HG03432 (cell line): ENCODE measurements around the gene ABCB8.
"Not testable (repeated sequence)": the region's sequence is repeated elsewhere in the genome, so short reads cannot be mapped to it uniquely, and the experiment has no call there.

Experiments used
- ATAC-seq: cut with Tn5 transposase; IDR thresholded peaks from one replicate; pipeline ENCODE4 v1.9.1; 2021; ENCODE audit warnings: mild to moderate bottlenecking, moderate library complexity; ENCODE audit not compliant: unreplicated experiment

Gene ABCB8

DNA sequence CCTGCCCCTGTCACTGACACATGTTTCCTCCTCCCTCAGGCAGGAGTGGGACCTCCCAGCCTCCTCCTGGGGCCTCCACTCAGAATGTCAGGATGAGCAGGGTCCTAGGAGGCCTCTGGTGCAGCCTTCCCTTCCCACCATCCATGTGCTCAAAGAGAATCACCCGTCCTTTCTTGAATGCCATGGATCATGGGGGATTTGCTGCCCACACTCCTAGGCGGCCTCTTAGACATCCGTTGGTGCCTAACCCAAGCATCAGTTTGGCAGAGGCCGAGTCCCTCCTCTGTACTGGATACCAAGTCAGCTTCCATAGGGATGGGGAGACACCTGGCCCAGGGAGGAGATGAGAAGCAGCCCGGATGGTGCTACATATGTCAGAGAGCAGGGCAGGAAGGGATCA is 30.4 kb upstream of the ABCB8 start:
- ATAC-seq: no peak

DNA sequence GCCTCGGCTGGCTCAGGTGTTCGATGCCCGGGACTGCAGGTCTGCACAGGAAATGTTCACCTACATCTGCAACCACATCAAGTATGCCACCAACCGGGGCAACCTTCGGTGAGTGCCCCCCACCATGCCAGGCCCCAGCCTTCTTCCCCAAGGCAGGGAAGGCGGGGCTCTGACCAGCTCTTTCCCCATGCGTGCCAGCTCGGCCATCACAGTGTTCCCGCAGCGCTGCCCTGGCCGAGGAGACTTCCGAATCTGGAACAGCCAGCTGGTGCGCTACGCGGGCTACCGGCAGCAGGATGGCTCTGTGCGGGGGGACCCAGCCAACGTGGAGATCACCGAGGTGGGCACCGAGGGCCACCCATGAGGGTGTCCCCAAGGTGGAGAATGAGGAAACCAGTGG is 29.9 kb upstream of the ABCB8 start:
- ATAC-seq: no peak

DNA sequence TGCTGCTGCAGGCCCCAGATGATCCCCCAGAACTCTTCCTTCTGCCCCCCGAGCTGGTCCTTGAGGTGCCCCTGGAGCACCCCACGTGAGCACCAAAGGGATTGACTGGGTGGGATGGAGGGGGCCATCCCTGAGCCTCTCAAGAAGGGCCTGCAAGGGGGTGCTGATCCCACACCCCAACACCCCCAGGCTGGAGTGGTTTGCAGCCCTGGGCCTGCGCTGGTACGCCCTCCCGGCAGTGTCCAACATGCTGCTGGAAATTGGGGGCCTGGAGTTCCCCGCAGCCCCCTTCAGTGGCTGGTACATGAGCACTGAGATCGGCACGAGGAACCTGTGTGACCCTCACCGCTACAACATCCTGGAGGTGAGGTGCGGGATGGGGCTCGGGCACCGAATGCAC is 29.2 kb upstream of the ABCB8 start:
- no peak for ATAC-seq

DNA sequence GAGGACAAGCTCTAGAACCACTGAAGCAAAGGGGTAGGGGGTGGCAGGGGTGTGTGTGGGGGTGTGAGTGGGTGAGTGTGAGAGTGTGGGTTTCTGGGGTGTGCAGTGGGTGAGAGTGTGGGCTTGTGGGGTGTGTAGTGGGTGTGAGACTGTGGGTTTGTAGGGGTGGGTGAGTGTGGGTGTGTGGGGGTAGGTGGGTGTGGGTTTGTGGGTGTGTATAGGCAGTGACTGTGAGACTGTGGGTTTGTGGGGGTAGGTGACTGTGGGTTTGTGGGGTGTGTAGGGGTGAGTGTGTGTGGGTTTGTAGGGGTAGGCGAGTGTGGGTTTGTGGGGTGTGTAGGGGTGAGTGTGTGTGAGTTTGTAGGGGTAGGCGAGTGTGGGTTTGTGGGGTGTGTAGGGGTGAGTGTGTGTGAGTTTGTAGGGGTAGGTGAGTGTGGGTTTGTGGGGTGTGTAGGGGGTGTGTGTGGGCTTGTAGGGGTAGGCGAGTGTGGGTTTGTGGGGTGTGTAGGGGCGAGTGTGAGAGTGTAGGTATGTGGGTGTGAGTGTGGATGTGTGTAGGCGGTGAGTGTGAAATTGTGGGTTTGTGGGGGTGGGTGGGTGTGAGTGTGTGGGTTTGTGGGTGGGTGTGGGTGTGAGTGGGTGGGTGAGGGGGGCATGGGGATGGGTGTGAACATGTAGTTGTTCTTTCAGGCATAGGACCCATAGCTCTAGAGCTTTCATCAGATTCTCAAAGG is 28.6 kb upstream of the ABCB8 start:
- ATAC-seq: no peak

DNA sequence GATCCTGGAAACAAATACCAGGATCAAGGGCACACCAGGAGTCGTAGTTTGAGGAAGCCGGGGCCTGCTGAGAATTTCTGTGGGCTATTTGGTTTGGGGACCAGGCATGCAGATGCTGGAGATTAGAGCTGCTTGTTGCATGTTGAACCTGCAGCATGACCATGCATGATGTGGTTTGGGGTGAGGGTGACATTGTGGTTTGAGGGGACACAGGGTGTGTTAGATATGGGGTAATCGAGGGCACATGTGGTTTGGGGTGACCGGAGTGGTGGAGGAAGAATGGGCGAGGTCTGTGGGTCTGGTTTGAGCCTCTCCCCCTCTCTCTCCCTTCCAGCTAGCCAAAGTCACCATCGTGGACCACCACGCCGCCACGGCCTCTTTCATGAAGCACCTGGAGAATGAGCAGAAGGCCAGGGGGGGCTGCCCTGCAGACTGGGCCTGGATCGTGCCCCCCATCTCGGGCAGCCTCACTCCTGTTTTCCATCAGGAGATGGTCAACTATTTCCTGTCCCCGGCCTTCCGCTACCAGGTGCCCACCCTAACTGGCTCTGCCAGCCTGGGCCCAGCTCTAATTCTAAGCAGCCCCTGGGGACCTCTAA is 27.3 kb upstream of the ABCB8 start:
- no peak for ATAC-seq

DNA sequence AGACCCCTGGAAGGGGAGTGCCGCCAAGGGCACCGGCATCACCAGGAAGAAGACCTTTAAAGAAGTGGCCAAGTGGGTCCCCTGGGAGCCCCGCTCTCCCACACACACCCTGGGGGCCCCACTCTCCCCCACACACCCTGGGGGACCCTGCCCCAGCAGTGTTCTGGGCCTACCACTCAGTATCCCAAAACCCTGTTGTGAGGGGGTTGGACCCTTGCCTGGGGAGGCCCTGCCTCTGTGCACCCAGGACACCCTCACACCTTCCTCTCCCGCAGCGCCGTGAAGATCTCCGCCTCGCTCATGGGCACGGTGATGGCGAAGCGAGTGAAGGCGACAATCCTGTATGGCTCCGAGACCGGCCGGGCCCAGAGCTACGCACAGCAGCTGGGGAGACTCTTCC is 26.7 kb upstream of the ABCB8 start:
- no peak for ATAC-seq

DNA sequence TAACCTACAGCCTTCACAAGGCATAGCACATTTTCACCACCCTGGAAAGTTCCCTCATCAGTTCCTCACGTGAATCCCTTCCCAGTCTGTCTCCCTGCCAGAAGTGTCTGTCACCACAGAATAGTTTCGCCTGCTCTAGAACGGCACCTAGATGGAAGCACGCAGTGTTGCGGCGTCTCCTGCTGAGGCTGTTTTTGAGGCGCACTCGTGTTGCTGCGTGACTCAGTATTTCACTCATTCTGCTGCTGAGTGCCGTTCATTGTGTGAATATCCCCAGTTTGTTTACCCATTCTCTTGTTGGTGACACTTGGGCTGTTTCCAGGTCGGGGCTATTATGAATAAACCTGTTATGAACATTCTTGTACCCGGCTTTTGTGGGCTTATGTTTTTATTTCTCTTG is 24.7 kb upstream of the ABCB8 start:
- ATAC-seq: no peak

DNA sequence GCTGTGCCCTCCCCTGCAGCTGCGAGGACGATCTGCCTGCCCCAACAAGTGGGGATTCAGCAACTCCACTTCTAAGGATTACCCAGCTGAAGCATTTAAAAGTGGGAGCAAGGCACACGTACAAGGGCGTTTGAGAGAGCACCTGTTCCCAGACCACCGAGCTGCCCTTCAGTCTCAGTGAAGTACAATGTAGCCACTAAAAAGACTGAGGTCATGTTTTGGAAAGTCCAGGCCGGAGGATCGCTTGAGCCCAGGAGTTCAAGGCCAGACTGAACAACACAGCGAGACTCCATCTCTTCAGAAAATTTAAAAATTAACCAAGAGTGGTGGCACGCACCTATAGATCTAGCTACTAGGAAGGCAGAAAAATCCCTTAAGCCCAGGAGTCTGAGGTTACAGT is 22.7 kb upstream of the ABCB8 start:
- ATAC-seq: no peak

DNA sequence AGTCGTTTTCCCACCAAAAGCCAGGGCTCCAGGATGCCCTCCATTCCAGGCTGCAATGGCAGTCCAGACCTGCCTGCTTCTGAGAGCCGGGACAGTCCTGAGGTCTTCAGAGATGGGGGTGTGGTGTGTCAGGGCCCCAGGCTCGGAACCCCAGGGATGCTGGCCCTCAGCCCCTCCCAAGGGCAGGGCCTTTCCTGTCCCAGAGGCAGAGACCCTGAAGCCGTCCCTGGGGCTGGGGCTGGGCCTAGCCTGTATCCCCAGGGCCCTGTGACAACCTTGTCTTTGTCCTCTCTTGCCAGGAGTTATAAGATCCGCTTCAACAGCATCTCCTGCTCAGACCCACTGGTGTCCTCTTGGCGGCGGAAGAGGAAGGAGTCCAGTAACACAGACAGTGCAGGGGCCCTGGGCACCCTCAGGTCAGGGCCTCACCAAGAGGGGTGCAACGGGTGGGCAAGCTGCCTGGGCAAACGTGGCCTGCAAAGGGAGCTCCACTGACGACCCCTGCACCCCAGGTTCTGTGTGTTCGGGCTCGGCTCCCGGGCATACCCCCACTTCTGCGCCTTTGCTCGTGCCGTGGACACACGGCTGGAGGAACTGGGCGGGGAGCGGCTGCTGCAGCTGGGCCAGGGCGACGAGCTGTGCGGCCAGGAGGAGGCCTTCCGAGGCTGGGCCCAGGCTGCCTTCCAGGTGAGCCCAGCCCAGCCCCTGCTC is 21.5 kb upstream of the ABCB8 start:
- no peak for ATAC-seq

DNA sequence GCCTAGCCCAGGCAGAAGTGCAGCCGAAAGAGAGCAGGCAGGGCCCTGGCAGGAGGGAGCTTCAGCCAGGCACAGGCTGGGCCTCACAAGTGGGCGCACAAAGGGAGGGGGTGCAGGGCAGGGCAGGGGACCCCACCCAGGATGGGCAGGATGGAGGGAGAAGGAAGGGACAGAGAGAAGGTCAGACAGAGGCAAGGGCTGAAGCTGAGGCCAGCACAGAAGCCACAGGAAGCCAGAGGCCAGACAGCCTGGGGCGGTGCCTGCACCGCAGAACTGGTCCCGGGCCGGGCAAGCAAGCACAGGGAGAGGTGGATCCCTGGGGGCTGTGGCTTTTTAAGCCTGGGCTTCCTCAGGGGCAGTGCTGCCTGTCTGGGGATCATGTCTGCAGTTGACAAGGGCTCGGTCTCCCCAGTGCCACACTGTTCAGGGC is 20.8 kb upstream of the ABCB8 start:
- no peak for ATAC-seq

DNA sequence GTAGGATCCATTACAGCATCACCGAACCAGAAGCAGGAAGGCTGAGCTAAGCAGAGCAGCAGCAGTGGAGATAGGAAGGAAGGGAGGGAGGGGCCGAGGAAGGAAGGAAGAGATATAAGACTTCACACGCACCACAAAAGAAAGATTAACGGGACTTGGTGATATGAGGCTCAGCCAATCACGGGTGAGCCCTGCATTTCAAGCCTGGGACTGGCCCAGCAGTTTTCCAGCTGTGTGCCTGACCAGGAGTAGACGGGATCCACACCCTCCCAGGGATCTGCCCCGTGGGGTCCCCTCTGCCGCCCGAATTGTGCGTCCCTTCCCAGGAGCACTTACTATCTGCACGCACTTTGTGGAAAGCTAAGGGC is 20.1 kb upstream of the ABCB8 start:
- no peak for ATAC-seq

DNA sequence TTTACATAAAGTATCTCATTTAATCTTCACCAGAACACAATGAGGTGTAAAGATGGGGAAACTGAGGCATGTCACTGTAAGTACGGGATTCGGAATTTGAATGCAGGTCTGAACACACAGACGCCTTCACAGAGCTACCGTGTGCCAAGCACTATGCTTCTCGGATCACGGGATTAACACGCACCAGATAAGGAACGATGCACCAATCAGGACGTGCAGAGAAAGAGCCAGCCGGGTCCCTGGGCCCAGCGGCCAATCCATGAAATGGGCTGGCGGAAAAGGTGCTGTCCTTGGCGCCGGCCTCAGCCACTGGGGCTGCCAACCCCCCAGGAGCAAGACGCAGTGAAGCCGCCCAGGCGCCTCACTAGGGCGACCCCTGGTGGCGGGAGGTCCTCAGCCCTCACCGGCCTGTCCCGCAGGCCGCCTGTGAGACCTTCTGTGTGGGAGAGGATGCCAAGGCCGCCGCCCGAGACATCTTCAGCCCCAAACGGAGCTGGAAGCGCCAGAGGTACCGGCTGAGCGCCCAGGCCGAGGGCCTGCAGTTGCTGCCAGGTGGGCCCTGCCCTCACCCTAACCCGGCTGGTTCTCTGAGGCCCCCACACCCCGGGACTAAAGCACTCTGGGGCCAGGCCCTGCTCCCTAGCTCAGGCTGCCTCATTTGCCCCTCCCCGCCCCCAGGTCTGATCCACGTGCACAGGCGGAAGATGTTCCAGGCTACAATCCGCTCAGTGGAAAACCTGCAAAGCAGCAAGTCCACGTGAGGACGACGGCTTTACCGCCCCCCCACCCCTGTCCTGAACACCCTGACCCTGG is 19.5 kb upstream of the ABCB8 start:
- peak; percentile 65 for ATAC-seq

DNA sequence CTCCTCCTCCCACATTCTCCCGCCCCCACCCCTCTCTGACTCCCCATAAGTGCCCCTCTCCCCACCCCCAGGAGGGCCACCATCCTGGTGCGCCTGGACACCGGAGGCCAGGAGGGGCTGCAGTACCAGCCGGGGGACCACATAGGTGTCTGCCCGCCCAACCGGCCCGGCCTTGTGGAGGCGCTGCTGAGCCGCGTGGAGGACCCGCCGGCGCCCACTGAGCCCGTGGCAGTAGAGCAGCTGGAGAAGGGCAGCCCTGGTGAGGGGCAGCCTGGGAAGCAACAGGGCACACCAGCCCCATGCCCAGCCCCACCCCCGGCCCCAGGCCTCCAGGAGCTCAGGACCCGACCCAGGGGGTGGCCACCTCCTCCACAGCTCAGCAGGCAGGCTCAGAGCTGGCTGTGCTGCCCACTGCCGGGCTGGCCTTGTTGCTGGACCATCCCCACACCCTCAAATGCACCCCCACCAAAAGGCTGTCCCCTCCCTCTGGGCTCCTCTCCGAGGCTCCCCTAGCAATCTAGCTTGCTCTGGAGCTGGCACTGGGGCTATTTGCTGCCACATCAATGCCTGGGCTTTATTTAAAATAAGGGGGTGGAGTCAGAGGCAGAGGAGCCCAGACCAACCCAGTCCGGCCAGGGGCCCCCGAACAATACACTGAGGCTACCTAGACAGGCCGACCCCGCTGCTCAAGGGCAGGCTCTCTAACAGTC is 18.8 kb upstream of the ABCB8 start:
- no peak for ATAC-seq

DNA sequence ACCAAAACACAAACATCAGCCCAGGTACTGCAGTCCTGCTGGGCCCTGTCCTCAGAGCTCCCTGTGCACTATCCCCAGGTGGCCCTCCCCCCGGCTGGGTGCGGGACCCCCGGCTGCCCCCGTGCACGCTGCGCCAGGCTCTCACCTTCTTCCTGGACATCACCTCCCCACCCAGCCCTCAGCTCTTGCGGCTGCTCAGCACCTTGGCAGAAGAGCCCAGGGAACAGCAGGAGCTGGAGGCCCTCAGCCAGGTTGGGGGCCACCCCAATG is 18.3 kb upstream of the ABCB8 start:
- ATAC-seq: no peak

DNA sequence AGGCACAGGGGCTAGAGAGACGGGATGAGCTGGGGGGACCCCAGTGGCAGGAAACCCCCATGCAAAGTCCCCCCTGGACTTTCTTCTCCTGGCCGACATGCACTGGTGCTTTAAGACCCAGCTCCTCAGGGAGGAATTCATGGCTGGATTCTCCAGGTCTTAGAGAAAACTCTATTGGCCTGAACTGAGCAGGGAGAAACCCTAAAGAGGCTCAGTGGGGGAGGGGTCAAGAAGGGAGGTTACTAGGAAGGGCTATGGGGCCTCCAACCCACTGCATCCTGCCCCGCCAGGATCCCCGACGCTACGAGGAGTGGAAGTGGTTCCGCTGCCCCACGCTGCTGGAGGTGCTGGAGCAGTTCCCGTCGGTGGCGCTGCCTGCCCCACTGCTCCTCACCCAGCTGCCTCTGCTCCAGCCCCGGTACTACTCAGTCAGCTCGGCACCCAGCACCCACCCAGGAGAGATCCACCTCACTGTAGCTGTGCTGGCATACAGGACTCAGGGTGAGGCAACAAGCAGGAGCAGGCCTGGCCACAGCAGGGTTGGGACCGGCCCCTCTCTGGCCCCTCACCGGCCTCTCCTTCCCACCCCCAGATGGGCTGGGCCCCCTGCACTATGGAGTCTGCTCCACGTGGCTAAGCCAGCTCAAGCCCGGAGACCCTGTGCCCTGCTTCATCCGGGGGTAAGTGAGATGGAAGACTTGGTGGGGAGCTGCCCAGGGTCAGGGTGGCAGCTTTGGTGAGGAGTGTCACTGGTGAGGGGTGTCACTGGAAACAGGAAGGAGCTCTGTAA is 17.7 kb upstream of the ABCB8 start:
- no peak for ATAC-seq

DNA sequence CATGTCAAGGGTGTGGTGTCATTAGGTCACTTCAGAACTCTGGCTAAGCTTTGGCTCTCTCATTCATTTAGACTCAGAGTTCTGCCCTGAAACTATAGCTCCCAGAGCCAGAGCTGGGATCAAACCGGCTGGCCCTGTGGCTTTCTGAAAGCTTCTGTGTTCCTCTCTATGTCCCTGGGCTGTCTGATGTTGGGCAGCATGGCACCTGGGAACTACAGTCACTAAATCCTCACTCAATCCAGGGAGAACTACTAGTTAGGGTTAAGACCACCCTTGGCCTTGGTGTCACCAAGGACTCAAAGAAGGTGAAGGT is 17.2 kb upstream of the ABCB8 start:
- no peak for ATAC-seq

DNA sequence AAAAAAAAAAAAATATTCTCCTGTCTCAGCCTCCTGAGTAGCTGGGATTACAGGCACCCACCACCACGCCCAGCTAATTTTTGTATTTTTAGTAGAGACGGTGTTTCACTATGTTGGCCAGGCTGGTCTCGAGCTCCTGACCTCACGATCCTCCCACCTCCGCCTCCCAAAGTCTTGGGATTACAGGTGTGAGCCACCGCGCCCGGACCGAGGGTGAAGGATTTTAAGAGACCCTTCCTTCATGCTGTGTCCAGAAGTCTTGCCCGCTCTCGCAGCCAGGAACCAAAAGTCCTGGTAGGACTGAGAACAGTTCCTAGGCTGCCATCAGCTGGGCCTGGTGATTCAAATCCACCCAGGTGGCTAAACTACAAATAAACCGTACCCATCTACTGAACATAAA is 16.6 kb upstream of the ABCB8 start:
- not testable (repeated sequence) for ATAC-seq

DNA sequence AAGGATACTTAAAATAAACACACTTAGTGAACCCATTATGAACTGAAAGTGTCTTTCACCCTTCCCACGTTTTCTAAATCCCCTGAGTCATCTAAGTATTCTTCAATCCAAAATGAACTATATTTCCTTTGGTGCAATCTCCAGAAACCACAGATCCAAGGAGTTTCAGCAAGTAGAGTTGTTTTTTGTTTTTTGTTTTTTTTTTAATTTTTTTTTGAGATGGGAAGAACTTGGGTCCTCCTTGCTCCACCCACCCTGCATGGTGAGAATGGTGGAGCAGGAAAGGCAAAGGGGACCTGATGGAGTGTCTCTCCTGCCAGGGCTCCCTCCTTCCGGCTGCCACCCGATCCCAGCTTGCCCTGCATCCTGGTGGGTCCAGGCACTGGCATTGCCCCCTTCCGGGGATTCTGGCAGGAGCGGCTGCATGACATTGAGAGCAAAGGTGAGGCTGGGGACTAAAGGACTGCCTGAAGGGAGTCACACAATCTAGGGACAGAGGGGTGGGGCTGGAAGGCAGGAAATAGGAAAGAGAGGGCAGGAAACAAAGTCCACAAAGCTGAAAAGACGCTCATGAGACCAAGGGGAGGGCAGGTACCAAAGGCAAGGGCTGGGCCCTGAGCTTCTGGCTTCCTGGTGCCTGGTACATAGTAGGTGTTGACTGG is 16.1 kb upstream of the ABCB8 start:
- ATAC-seq: no peak

DNA sequence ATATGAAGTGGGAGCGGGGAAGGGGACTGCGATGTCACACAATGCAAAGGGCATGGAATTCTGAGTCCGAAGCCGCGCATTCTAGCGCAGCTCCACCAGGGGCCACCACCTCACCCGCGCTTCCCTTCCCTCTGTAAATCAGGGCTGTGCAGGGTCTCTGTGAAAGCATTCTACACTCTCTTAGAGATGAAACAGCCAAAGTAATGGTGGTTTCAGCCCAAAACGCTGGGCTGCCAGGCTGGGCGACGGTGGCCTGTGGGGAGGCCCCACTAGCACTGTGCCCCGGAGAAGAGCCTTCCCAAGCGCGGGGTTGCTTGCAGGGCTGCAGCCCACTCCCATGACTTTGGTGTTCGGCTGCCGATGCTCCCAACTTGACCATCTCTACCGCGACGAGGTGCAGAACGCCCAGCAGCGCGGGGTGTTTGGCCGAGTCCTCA is 15.3 kb upstream of the ABCB8 start:
- no peak for ATAC-seq

DNA sequence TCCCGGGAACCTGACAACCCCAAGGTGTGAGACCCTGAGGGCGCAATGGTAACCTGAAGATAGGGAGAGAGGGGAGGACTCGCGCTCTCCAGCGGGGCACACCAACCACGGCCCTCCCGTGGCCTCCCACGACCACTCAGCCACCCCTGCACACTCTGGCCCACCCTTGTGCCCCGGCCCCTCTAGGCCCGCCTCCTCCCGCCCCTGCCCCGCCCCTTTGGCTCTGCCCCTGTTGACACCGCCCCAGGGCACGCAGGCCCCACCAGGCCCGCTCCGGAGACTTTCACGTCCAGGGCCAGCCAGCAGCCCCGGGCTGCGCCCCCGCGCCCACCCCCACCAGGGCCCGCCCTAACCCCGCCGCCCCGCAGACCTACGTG is 14.9 kb upstream of the ABCB8 start:
- no peak for ATAC-seq
